Activated T-helper 2 cell treated with anti-CD3 and anti-CD28 coated beads, Interferon-gamma antibody, Interleukin-2, Interleukin-4, amounts not matched to agents 10 μg/mL and 5 μg/mL and 100 μg/mL, durations not matched to agents 14 hours and 24 hours and 36 hours (primary cell): ENCODE measurements around the gene BTNL9. TPM values are rescaled to one million over a fixed set of nuclear protein-coding genes. Genes with fewer than 3 reads are reported as not detected.

Experiments
- total RNA-seq: library from RNA; stranded (reverse); gene quantifications from 2 replicates; pipeline ENCODE4 v1.2.3, GENCODE V29; 2022

Gene BTNL9
- total RNA-seq, 1 donor from 2014 or later = not detected

Other genes starting within 250 kb of the BTNL9 start
- 122 TPM in 2 replicates for gene MGAT1, start 237.5 kb upstream of the BTNL9 start, total RNA-seq
- 28.2 and 28.8 TPM in 2 replicates for gene ZFP62, start 179.0 kb upstream of the BTNL9 start, total RNA-seq
- 0.18 and 0.25 TPM in 2 replicates for gene BTNL8, start 141.1 kb upstream of the BTNL9 start, total RNA-seq
- gene BTNL3, start 51.4 kb upstream of the BTNL9 start, total RNA-seq = not detected in 2 replicates
- not detected in 2 replicates for gene OR2V1, start 90.9 kb downstream of the BTNL9 start, total RNA-seq
- gene OR2V2, start 107.3 kb downstream of the BTNL9 start, total RNA-seq = not detected in 2 replicates
- gene TRIM7, start 164.9 kb downstream of the BTNL9 start, total RNA-seq = 3.9 and 4.8 TPM in 2 replicates
- 32.2 and 33.0 TPM in 2 replicates for gene TRIM41, start 183.0 kb downstream of the BTNL9 start, total RNA-seq
- 2,110 and 2,123 TPM in 2 replicates for gene RACK1, start 203.6 kb downstream of the BTNL9 start, total RNA-seq
- 15.5 and 16.9 TPM in 2 replicates for gene TRIM52, start 220.9 kb downstream of the BTNL9 start, total RNA-seq